ENCODE data around the gene ADARB1. TPM values are rescaled to one million over a fixed set of nuclear protein-coding genes. Genes with fewer than 3 reads are reported as not detected.

ADARB1 gene
- total and polyA plus RNA-seq, 5 donors: 9.1 to 23.8 (median 19.2) TPM

DNA sequence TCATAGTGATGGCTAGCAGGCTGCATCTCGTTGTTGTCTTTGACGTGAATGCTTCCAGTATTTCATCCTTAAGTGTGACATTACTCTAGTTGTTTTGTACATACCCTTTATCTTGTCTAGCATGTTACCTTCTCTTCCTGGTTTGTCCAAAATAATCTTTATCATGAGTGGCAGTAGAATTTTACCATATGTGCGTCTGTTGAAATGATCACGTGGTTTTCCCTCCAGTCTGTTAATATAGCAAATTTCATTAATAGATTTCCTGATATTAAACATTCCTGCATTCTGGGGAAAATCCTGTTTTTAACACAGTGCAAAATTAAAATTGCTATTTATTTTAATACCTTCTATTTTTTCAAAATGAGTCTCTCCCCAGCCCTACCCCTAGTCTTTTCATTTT, 15.6 kb downstream of the ADARB1 start:
- ATAC-seq (no peak), DNase-seq (no peak)
- H3K9me3 ChIP-seq (ENCODE audit: control insufficient read depth, low read length): no peaks in the 10 kb centered on the region
- no peak overlapping the region for H3K27ac ChIP-seq (ENCODE audit: low read length)
- no peaks in the 10 kb centered on the region for H3K27me3 ChIP-seq (ENCODE audit: control insufficient read depth, insufficient read depth)
- no peak overlapping the region for H3K4me3 ChIP-seq (ENCODE audit: low read length)
- H3K4me1 ChIP-seq (ENCODE audit: control insufficient read depth, insufficient read depth, low read length): peaks cover 15% of the 10 kb centered on the region
- WGBS: 62% methylated on average over 4 of the region's 4 CpGs
- intact Hi-C loops (cut with DNase I): no loop called here

DNA sequence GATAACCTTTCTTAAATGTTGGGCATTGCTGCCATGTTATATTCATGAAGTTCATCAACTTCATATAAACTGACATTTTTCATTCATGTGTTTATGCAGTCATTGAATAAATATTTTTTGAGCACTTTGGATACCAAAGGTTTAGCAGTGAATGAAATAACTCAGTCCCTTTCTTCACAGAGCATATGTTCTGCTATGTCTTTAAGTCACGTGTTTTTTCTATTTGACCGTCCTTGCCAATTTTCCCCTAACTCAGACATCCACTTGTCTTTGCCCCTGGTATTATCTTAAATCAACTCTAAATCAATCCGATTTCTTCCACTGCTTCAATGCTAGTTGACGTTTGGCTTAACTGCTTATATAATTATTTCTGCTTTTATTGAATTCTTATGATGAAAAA, 16.6 kb downstream of the ADARB1 start:
- intact Hi-C loops (cut with DNase I): no loop called here
- H3K27ac ChIP-seq (ENCODE audit: low read length): no peak overlapping the region
- H3K4me3 ChIP-seq (ENCODE audit: low read length): no peak overlapping the region
- H3K27me3 ChIP-seq (ENCODE audit: control insufficient read depth, insufficient read depth): no peaks in the 10 kb centered on the region
- peaks cover 23% of the 10 kb centered on the region for H3K4me1 ChIP-seq (ENCODE audit: control insufficient read depth, insufficient read depth, low read length)
- no peaks in the 10 kb centered on the region for H3K9me3 ChIP-seq (ENCODE audit: control insufficient read depth, low read length)
- DNase-seq: no peak
- 70% methylated on average over 4 of the region's 4 CpGs for WGBS
- ATAC-seq: no peak

DNA sequence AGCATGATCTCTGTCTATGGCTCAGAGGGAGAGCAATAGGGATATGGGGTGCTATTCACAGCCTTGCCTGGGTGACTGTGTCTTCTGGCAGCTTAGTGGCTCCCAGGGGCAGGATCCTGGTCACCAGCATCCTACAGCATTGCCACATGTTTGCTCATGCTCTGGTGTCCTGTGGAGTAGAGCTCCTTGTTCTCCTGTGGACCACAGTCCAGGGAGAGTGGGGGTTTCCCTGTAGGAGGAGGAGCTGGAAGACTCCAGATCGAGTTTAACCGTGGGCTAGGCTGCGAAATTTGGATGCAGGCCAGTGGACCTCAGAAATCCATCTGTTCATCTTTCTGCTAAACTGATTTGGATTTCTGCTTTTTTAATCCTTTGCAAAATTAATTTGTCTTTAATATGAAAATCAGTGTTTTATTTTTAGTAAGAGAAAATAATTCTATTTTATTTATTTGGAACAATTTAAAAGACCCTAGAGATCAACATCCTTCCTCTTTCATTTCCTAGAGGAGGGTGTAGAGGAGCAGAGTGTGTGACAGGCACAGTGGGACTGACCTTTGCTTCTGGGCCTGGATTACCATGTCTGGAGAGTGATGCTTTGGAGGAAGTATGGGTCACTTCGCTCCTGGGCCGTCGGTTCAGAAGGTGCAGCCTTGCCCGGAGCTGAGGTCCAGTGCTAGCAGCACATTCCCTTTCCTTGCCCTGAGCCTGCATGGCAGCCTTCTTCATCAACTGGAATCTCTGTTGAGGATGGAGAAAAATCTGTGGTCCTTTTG, 17.4 kb downstream of the ADARB1 start:
- Histone ChIP-seq H3K4me1 (ENCODE audit: control insufficient read depth, insufficient read depth, low read length) (peaks cover 25% of the 10 kb centered on the region), H3K9me3 (ENCODE audit: control insufficient read depth, low read length) (no peaks in the 10 kb centered on the region), H3K27me3 (ENCODE audit: control insufficient read depth, insufficient read depth) (no peaks in the 10 kb centered on the region), H3K4me3 (ENCODE audit: low read length) (no peak overlapping the region), H3K27ac (ENCODE audit: low read length) (peak overlapping the region; percentile 54)
- peak in 1 of 2 donors; percentile 44 for ATAC-seq
- no peak for DNase-seq
- 37% methylated on average over 7 of the region's 7 CpGs for WGBS
- intact Hi-C loops (cut with DNase I): no loop called here

DNA sequence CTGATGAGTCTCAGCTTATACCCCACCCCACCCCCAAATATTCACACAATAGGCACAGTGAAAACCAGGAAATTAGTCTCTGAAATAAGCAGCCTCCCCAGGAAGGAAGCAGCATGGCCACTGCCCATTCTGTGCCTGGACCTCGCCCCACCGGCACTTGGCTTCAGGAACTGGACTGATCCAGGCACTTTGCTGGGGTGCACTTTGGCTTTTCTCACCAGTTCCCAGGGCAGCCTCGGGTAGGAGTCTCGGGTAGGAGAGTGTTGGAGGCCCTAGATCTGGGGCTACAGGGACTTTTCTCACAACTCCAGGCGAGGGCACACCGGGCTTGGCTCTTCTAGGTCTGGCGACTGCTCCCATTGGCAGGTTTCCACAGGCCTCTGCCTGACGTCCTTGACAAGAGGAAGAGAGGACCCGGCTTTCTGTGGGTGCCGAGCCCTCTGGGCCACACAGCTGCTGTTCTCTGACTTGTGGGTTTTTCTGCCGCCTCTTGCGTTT, 18.7 kb downstream of the ADARB1 start:
- intact Hi-C loops (cut with DNase I): no loop called here
- Histone ChIP-seq H3K9me3 (ENCODE audit: control insufficient read depth, low read length) (no peaks in the 10 kb centered on the region), H3K4me3 (ENCODE audit: low read length) (peak overlapping the region; percentile 39), H3K4me1 (ENCODE audit: control insufficient read depth, insufficient read depth, low read length) (peaks cover 25% of the 10 kb centered on the region), H3K27me3 (ENCODE audit: control insufficient read depth, insufficient read depth) (no peaks in the 10 kb centered on the region), H3K27ac (ENCODE audit: low read length) (peak overlapping the region; percentile 88)
- 38% methylated on average over 12 of the region's 12 CpGs for WGBS
- peak; percentile 72 to 88 for ATAC-seq
- DNase-seq: peak; percentile 74 to 77 (median 75)

DNA sequence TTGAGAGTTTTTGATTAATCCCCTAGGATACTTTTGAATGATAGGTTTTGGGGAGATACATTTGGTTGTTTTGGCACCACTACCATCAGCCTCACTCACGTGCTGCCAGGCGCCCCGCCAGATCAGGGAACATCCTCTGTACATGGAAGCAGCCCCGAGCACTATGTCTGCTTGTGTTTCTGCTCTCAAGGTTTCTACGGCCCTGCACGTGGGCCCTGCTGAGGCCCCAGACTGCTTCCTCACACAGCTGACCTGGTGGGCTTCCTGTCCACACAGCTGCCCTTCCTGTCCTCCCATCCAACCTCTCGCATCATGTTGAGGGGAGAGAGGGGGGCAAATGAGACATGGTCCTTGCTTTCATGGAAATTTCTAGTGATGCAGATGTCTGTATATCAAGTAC, 20.0 kb downstream of the ADARB1 start:
- 48% methylated on average over 7 of the region's 7 CpGs for WGBS
- intact Hi-C loops (cut with DNase I): no loop called here
- Histone ChIP-seq H3K9me3 (ENCODE audit: control insufficient read depth, low read length) (no peaks in the 10 kb centered on the region), H3K4me3 (ENCODE audit: low read length) (no peak overlapping the region), H3K4me1 (ENCODE audit: control insufficient read depth, insufficient read depth, low read length) (peaks cover 26% of the 10 kb centered on the region), H3K27me3 (ENCODE audit: control insufficient read depth, insufficient read depth) (no peaks in the 10 kb centered on the region), H3K27ac (ENCODE audit: low read length) (peak overlapping the region; percentile 48)
- DNase-seq: peak; percentile 37 to 66 (median 61)
- peak in 1 of 2 donors; percentile 26 for ATAC-seq

DNA sequence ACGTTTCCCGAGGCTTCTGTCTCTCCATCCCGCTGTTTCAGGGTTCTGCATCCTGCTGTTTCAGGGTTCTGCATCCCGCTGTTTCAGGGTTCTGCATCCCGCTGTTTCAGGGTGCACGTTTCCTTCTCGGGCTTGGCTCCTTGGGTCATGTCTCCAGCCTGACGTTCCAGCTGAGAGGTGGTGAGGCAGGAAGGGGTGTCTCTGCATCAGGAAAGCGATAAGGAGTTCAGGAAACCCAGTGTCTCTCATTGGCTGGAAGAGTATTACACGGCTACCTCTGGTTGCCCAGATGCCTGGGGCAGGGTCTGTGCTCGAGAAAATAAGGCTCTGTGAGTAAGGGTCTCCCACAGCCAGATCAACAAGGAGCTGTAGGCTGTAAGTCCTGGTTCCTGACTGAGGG, 21.1 kb downstream of the ADARB1 start:
- Histone ChIP-seq H3K9me3 (ENCODE audit: control insufficient read depth, low read length) (no peaks in the 10 kb centered on the region), H3K4me1 (ENCODE audit: control insufficient read depth, insufficient read depth, low read length) (peaks cover 29% of the 10 kb centered on the region), H3K27me3 (ENCODE audit: control insufficient read depth, insufficient read depth) (no peaks in the 10 kb centered on the region), H3K4me3 (ENCODE audit: low read length) (no peak overlapping the region), H3K27ac (ENCODE audit: low read length) (peak overlapping the region; percentile 22)
- DNase-seq: no peak
- intact Hi-C loops (cut with DNase I): no loop called here
- WGBS: 61% methylated on average over 11 of the region's 11 CpGs
- peak in 1 of 2 donors; percentile 46 for ATAC-seq

DNA sequence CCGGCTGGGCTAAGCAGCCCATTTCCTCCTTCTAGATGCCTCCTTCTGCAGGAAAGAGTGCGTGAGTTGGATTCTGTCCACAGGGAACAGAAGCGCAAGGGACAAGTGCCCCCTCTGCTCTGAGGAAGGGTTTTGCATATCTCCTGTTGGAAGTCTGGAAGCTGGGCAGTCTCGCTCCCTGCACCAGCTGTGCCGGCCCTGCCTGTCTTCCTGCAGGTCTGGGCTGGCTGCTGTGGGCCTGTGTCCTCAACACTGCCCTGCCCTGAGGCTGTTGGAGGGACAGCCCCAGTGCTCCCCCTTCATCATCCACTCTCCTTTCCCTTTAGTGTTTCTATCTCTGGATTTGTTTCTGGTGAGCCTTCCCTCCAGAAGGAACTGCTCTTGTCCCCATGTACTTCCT, 21.8 kb downstream of the ADARB1 start:
- WGBS: 43% methylated on average over 5 of the region's 5 CpGs
- Histone ChIP-seq H3K4me1 (ENCODE audit: control insufficient read depth, insufficient read depth, low read length) (peaks cover 29% of the 10 kb centered on the region), H3K27me3 (ENCODE audit: control insufficient read depth, insufficient read depth) (no peaks in the 10 kb centered on the region), H3K27ac (ENCODE audit: low read length) (peak overlapping the region; percentile 7), H3K4me3 (ENCODE audit: low read length) (no peak overlapping the region), H3K9me3 (ENCODE audit: control insufficient read depth, low read length) (no peaks in the 10 kb centered on the region)
- no peak for DNase-seq
- intact Hi-C loops (cut with DNase I): no loop called here
- ATAC-seq: no peak

DNA sequence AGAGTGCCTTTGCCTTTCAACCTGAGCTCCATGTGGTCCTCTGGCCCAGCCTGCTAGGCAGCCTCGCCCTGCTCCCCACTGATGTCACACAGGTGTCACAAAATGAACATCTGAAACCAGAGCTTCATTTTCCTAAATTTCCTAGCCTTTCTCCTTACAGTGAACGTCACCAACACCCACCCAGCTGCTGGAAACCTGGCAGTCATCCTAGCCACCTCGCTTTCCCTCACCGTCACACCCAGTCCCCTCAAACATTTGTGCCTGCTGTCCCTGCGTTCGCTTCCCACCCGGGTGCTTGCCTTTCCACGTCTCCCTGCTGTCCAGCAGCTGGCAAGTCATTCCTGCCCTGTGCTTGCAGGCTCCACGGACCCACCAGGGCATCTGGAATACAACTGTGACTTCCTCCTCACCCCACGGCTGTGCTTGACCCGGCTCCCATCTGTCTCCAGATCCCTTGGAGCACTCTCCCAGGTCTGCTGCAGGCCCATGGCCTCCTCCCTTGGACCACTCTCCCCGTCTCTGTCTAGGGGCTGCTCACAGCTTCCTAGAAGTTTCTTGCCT, 23.5 kb downstream of the ADARB1 start:
- Histone ChIP-seq H3K4me3 (ENCODE audit: low read length) (no peak overlapping the region), H3K4me1 (ENCODE audit: control insufficient read depth, insufficient read depth, low read length) (peaks cover 27% of the 10 kb centered on the region), H3K27ac (ENCODE audit: low read length) (no peak overlapping the region), H3K27me3 (ENCODE audit: control insufficient read depth, insufficient read depth) (no peaks in the 10 kb centered on the region), H3K9me3 (ENCODE audit: control insufficient read depth, low read length) (no peaks in the 10 kb centered on the region)
- DNase-seq (peak in 2 of 3 donors; percentile 34 to 43), ATAC-seq (no peak)
- 75% methylated on average over 12 of the region's 12 CpGs for WGBS
- intact Hi-C loops (cut with DNase I): no loop called here

DNA sequence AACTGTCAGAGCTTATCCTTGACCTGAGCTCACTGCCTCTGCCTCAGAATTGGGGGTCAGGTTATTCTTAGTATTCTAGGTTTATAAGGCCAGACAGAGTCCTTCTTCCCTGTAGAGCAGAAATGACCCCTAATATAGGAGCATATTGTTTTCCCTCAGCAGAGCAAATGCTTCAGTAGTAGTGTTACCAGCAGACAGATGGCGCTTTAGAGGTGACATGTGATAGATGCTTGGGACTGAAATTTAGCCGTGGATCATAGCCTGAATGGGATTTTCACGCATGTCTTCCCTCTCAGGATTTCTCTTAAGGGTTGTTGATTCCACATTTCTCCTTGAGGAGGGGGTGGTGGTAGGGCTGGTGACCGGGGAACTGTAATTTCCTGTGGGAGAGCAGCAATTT, 24.5 kb downstream of the ADARB1 start:
- 57% methylated on average over 4 of the region's 4 CpGs for WGBS
- ATAC-seq: no peak
- DNase-seq: no peak
- Histone ChIP-seq H3K27ac (ENCODE audit: low read length) (no peak overlapping the region), H3K4me3 (ENCODE audit: low read length) (no peak overlapping the region), H3K9me3 (ENCODE audit: control insufficient read depth, low read length) (no peaks in the 10 kb centered on the region), H3K27me3 (ENCODE audit: control insufficient read depth, insufficient read depth) (no peaks in the 10 kb centered on the region), H3K4me1 (ENCODE audit: control insufficient read depth, insufficient read depth, low read length) (peaks cover 28% of the 10 kb centered on the region)
- intact Hi-C loops (cut with DNase I): no loop called here

DNA sequence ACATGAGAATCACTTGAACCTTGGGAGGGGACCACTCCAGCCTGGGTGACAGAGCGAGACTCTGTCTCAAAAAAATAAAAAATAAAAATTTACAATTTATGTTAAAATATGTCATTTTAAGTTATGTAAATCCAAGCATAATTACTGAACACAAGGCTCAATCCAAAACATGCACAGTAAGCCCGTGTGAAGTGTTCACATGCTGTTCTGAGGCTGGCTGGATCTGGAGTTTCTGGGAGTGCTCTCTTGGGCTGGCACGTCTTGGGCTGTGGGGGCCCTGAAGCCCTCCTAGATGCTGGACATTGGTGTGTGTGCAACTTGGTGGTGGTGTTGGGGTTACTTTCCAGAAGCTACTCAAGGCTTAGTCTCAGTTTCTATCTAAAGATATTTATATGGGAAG, 25.2 kb downstream of the ADARB1 start:
- peaks cover 33% of the 10 kb centered on the region for H3K4me1 ChIP-seq (ENCODE audit: control insufficient read depth, insufficient read depth, low read length)
- H3K27me3 ChIP-seq (ENCODE audit: control insufficient read depth, insufficient read depth): no peaks in the 10 kb centered on the region
- H3K9me3 ChIP-seq (ENCODE audit: control insufficient read depth, low read length): no peaks in the 10 kb centered on the region
- H3K4me3 ChIP-seq (ENCODE audit: low read length): no peak overlapping the region
- no peak for DNase-seq
- intact Hi-C loops (cut with DNase I): no loop called here
- H3K27ac ChIP-seq (ENCODE audit: low read length): no peak overlapping the region
- WGBS: 72% methylated on average over 3 of the region's 3 CpGs
- no peak for ATAC-seq

DNA sequence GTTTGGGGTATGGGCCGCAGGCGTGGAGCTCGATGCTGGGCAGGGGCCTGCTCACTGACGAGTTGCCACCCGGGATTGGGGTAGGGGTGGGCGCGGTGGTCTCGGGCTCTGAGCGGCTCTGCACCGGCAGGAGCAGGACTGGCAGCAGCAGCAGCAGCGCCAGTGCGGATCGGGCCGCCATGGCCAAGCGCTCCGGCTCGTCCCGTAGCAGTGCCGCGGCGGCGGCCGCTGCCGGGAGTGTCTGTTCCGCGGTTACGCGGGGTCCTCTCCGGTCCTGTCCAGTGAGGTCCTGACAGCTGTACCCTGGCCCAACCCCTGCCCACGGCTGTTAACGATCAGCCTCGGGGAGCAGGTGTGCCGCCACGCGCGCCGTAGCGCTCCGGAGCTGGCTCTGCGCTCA, 26.5 kb downstream of the ADARB1 start:
- peaks cover 24% of the 10 kb centered on the region for H3K4me1 ChIP-seq (ENCODE audit: control insufficient read depth, insufficient read depth, low read length)
- WGBS: 96% methylated on average over 40 of the region's 40 CpGs
- ATAC-seq: no peak

More for the DNA sequence above, 26.5 kb downstream of the ADARB1 start:
- Histone ChIP-seq H3K27me3 (ENCODE audit: control insufficient read depth, insufficient read depth) (no peaks in the 10 kb centered on the region), H3K27ac (ENCODE audit: low read length) (no peak overlapping the region), H3K9me3 (ENCODE audit: control insufficient read depth, low read length) (no peaks in the 10 kb centered on the region), H3K4me3 (ENCODE audit: low read length) (no peak overlapping the region)
- DNase-seq: no peak
- intact Hi-C loops (cut with DNase I): no loop called here
